SH-SY5Y (cell line): ENCODE data around the gene JPT2.

Experiments used
- GATA2 ChIP-seq: IDR thresholded peaks from 2 replicates; pipeline ENCODE4 v1.6.1; 2011; ENCODE audit warnings: mild to moderate bottlenecking, low read depth, low read length
- GATA3 ChIP-seq: IDR thresholded peaks from 2 replicates; pipeline ENCODE4 v1.6.1; 2011; ENCODE audit warnings: low read depth, mild to moderate bottlenecking, low read length, moderate library complexity

- TF ChIP-seq GATA2, result no peak
- no peak for TF ChIP-seq GATA3
These were observed 49.9 kb downstream of the JPT2 start for GRCh38 chr16:1727651-1728624.
